ENCODE results near the gene NOL9.

Gene NOL9

DNA sequence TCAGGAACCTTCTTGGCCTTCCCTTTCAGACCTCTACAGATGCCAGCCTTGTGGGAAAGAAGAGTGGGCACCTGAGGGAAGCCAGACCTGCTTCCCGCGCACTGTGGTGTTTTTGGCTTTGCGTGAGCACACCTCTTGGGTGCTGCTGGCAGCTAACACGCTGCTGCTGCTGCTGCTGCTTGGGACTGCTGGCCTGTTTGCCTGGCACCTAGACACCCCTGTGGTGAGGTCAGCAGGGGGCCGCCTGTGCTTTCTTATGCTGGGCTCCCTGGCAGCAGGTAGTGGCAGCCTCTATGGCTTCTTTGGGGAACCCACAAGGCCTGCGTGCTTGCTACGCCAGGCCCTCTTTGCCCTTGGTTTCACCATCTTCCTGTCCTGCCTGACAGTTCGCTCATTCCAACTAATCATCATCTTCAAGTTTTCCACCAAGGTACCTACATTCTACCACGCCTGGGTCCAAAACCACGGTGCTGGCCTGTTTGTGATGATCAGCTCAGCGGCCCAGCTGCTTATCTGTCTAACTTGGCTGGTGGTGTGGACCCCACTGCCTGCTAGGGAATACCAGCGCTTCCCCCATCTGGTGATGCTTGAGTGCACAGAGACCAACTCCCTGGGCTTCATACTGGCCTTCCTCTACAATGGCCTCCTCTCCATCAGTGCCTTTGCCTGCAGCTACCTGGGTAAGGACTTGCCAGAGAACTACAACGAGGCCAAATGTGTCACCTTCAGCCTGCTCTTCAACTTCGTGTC, 24.5 kb upstream of the NOL9 start:
- Mint-ChIP-seq H3K9me3 (no peaks in the 10 kb centered on the region), H3K36me3 (ENCODE audit: low read depth) (no peaks in the 10 kb centered on the region), H3K27ac (peak overlapping the region in 2 of 3 experiments; percentile 95 to 97), H3K4me3 (peak overlapping the region; percentile 94 to 97 (median 95)), H3K4me1 (peaks cover 27% of the 10 kb centered on the region), H3K27me3 (ENCODE audit: low read depth) (no peaks in the 10 kb centered on the region)
- TF ChIP-seq, protein P1, sequence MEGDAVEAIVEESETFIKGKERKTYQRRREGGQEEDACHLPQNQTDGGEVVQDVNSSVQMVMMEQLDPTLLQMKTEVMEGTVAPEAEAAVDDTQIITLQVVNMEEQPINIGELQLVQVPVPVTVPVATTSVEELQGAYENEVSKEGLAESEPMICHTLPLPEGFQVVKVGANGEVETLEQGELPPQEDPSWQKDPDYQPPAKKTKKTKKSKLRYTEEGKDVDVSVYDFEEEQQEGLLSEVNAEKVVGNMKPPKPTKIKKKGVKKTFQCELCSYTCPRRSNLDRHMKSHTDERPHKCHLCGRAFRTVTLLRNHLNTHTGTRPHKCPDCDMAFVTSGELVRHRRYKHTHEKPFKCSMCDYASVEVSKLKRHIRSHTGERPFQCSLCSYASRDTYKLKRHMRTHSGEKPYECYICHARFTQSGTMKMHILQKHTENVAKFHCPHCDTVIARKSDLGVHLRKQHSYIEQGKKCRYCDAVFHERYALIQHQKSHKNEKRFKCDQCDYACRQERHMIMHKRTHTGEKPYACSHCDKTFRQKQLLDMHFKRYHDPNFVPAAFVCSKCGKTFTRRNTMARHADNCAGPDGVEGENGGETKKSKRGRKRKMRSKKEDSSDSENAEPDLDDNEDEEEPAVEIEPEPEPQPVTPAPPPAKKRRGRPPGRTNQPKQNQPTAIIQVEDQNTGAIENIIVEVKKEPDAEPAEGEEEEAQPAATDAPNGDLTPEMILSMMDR (IDR thresholded peaks at IDR 0.05; ENCODE audit: unreplicated experiment in 3 of 3) = no peak

DNA sequence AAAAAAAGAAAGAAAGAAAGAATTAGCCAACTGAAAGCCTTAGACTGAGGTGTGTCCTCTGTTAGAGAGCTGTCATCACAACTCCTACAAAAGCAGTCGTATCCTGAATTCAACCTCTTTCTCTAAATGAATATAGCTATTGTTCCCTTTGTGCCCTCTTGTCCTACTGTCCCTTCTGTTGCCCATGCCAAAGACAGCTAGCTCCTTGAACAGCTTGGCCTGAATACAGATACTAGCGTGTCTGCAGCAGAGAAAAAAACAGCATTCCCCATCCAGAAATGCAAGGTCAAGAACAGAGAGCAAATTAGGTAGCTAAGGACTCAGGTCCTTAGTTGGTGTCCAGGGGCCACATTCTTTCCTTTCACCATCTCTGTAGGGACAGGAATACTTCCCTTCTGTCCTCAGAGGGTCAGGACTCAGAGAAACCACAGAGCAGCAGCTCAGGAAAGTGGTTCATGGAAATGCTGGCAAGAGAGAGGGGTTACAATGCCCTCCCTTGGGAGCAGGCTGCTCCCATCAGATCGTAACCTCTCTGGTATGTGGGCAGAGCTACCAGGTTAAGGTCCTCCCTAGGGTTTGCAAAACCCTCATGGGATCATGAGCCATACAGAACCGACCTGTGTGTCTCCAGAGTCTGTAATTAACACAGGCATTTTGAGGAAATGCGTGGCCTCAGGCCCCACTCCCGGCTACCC, 23.7 kb upstream of the NOL9 start:
- Mint-ChIP-seq H3K27me3 (ENCODE audit: low read depth) (no peaks in the 10 kb centered on the region), H3K4me1 (peaks cover 27% of the 10 kb centered on the region), H3K36me3 (ENCODE audit: low read depth) (no peaks in the 10 kb centered on the region), H3K4me3 (peak overlapping the region; percentile 41 to 62 (median 56)), H3K27ac (no peak overlapping the region), H3K9me3 (no peaks in the 10 kb centered on the region)
- TF ChIP-seq, protein P1 (IDR thresholded peaks at IDR 0.05; ENCODE audit: unreplicated experiment in 3 of 3) = no peak

DNA sequence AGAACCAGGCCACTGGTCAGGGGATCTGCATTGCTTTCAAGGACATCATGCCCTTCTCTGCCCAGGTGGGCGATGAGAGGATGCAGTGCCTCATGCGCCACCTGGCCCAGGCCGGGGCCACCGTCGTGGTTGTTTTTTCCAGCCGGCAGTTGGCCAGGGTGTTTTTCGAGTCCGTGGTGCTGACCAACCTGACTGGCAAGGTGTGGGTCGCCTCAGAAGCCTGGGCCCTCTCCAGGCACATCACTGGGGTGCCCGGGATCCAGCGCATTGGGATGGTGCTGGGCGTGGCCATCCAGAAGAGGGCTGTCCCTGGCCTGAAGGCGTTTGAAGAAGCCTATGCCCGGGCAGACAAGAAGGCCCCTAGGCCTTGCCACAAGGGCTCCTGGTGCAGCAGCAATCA, 20.5 kb upstream of the NOL9 start:
- no peaks in the 10 kb centered on the region for H3K36me3 Mint-ChIP-seq (ENCODE audit: low read depth)
- H3K27me3 Mint-ChIP-seq (ENCODE audit: low read depth) = peaks cover 5% of the 10 kb centered on the region
- H3K27ac Mint-ChIP-seq = no peak overlapping the region
- peaks cover 8% of the 10 kb centered on the region for H3K4me1 Mint-ChIP-seq
- H3K9me3 Mint-ChIP-seq = no peaks in the 10 kb centered on the region
- H3K4me3 Mint-ChIP-seq = no peak overlapping the region
- TF ChIP-seq, protein P1 (IDR thresholded peaks at IDR 0.05; ENCODE audit: unreplicated experiment in 3 of 3) = no peak

GRCh38 chr1:6574025-6574620, 19.8 kb upstream of the NOL9 start:
- TF ChIP-seq, protein P1 (IDR thresholded peaks at IDR 0.05; ENCODE audit: unreplicated experiment in 3 of 3) = no peak
- Mint-ChIP-seq H3K27ac (no peak overlapping the region), H3K27me3 (ENCODE audit: low read depth) (peaks cover 10% of the 10 kb centered on the region), H3K36me3 (ENCODE audit: low read depth) (no peaks in the 10 kb centered on the region), H3K4me1 (peaks cover 1% of the 10 kb centered on the region), H3K4me3 (no peak overlapping the region), H3K9me3 (no peaks in the 10 kb centered on the region)

GRCh38 chr1:6572653-6573383, 18.5 kb upstream of the NOL9 start:
- Mint-ChIP-seq H3K4me1 (no peaks in the 10 kb centered on the region), H3K36me3 (ENCODE audit: low read depth) (no peaks in the 10 kb centered on the region)

More at GRCh38 chr1:6572653-6573383, 18.5 kb upstream of the NOL9 start:
- TF ChIP-seq, protein P1 (IDR thresholded peaks at IDR 0.05; ENCODE audit: unreplicated experiment in 3 of 3) = no peak
- Mint-ChIP-seq H3K4me3 (no peak overlapping the region), H3K27ac (no peak overlapping the region), H3K9me3 (no peaks in the 10 kb centered on the region), H3K27me3 (ENCODE audit: low read depth) (peaks cover 11% of the 10 kb centered on the region)

All from nephron (organoid).